ENCODE measurements around the gene LINC01488.

DNA sequence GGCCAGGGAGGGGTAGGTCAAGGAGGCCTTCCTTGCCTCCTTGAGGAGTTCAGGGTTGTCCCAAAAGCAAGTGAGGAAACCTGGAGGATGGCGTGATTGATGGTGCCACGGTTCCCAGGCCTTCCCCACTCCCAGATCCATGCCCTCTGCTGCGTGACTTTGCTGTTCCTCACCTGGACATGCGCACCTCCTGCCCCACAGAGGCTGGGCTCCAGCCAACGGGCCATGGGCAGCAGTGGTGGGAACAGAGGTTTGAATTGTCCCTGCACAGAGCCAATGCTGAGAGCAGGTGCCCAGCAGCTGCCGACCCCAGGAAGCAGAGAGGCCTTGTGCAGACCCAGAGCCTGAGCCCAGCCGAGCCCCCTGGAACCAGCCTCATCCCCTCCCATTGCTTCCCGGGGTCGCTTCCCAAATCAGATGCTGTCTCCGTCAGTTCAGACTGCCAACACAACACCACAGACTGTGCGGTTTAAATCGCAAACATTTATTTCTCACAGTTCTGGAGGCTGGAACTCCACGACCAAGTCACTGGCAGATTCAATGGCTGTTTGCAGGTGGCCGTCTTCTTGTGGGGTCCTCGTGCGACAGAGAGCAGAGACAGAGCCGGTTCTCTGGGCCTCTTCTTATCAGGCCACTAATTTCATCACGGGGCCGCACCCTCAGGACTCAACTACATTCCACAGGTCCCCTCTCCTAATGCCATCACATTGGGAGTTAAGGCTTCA is 6.2 kb upstream of the LINC01488 start:
- TF ChIP-seq, protein P1, sequence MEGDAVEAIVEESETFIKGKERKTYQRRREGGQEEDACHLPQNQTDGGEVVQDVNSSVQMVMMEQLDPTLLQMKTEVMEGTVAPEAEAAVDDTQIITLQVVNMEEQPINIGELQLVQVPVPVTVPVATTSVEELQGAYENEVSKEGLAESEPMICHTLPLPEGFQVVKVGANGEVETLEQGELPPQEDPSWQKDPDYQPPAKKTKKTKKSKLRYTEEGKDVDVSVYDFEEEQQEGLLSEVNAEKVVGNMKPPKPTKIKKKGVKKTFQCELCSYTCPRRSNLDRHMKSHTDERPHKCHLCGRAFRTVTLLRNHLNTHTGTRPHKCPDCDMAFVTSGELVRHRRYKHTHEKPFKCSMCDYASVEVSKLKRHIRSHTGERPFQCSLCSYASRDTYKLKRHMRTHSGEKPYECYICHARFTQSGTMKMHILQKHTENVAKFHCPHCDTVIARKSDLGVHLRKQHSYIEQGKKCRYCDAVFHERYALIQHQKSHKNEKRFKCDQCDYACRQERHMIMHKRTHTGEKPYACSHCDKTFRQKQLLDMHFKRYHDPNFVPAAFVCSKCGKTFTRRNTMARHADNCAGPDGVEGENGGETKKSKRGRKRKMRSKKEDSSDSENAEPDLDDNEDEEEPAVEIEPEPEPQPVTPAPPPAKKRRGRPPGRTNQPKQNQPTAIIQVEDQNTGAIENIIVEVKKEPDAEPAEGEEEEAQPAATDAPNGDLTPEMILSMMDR (IDR thresholded peaks at IDR 0.05; ENCODE audit: insufficient read depth, low read length, poor library complexity, severe bottlenecking): no peak
- TF ChIP-seq EZH2phosphoT487 (conservative IDR thresholded peaks at IDR 0.05; ENCODE audit: low read length): no peak

Measured in SU-DHL-6 (cell line).